ENCODE measurements around the gene CYP2S1.
A peak's percentile ranks its signal among the peaks of the same experiment; 100 is the strongest.
"Not testable (repeated sequence)": the region's sequence is repeated elsewhere in the genome, so short reads cannot be mapped to it uniquely, and the experiment has no call there.

The CYP2S1 gene

DNA sequence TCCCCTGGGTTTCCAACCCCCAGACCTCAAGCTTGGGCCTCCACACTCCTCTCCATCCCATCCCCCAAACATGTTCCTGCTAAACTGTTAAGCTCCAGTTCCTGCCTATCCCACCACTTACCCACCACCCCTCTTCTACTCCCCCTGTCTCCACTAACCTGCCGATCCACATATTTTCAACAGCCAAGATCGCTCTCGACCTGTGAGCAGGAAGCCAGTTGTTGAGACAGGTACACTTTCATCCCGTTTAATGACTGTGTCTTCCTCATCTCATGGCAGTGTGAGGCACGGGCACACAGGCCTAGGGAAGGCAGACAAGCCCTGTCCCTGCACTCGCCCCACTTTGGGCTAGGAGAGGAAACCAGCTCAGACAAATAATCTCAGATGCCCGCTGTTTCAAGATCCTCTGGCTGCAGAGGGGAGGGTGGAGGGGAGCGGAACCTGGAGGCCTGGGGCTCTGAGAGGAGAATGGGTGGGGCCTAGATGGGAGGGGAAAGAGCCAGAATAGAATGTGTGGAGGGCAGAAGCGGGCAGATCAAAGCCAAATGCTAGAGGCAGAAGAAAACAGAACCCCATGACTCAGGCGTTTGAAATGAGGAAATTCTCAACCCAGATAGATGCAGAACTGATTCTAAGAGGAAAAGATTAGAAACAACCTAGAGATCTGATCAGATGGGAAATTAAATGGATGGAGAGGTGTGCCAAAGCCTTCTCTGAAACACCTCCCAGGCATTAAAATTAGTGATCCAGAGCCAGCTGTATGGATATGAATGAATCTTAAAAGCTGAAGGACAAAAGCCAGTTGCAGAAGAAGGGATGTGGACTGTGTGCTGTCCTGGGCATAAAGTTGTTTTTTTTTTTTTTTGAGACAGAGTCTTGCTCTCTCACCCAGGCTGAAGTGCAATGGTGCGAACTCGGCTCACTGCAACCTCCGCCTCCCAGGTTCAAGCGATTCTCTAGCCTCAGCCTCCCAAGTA lies 16.9 kb upstream of the CYP2S1 start:
- no peaks in the 10 kb centered on the region for H3K27me3 Mint-ChIP-seq (ENCODE audit: low read depth, poor library complexity)
- peak overlapping the region; percentile 20 for H3K4me3 Mint-ChIP-seq
- peaks cover 10% of the 10 kb centered on the region for H3K4me1 Mint-ChIP-seq
- no peak for TF ChIP-seq CTCF (IDR thresholded peaks at IDR 0.05)
- H3K9me3 Mint-ChIP-seq, result peaks cover 5% of the 10 kb centered on the region
- peak overlapping the region; percentile 14 for H3K27ac Mint-ChIP-seq
- peak; percentile 37 for DNase-seq
- H3K36me3 Mint-ChIP-seq (ENCODE audit: low read depth), result no peaks in the 10 kb centered on the region

DNA sequence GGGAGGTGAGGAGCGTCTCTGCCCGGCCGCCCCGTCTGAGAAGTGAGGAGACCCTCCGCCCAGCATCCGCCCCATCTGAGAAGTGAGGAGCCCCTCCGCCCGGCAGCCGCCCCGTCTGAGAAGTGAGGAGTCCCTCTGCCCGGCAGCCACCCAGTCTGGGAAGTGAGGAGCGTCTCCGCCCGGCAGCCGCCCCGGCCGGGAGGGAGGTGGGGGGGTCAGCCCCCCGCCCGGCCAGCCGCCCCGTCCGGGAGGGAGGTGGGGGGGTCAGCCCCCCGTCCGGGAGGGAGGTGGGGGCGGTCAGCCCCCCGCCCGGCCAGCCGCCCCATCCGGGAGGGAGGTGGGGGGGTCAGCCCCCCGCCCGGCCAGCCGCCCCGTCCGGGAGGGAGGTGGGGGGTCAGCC lies 12.8 kb upstream of the CYP2S1 start:
- DNase-seq; H3K4me3 Mint-ChIP-seq; H3K4me1 Mint-ChIP-seq; H3K27me3 Mint-ChIP-seq (ENCODE audit: low read depth, poor library complexity); H3K27ac Mint-ChIP-seq; H3K36me3 Mint-ChIP-seq (ENCODE audit: low read depth); H3K9me3 Mint-ChIP-seq: not testable (repeated sequence)

GRCh38 chr19:41186971-41187883 lies 5.8 kb upstream of the CYP2S1 start:
- Mint-ChIP-seq H3K36me3 (ENCODE audit: low read depth) (no peaks in the 10 kb centered on the region), H3K4me3 (no peak overlapping the region), H3K9me3 (no peaks in the 10 kb centered on the region), H3K4me1 (peaks cover 25% of the 10 kb centered on the region), H3K27me3 (ENCODE audit: low read depth, poor library complexity) (peaks cover 46% of the 10 kb centered on the region), H3K27ac (no peak overlapping the region)
- DNase-seq, result no peak
- TF ChIP-seq CTCF (IDR thresholded peaks at IDR 0.05), result no peak

- no peak for TF ChIP-seq CTCF (IDR thresholded peaks at IDR 0.05)
- H3K27me3 Mint-ChIP-seq (ENCODE audit: low read depth, poor library complexity), result peaks cover 53% of the 10 kb centered on the region
- H3K36me3 Mint-ChIP-seq (ENCODE audit: low read depth), result no peaks in the 10 kb centered on the region
- no peak overlapping the region for H3K4me3 Mint-ChIP-seq
- no peaks in the 10 kb centered on the region for H3K9me3 Mint-ChIP-seq
- H3K4me1 Mint-ChIP-seq, result peaks cover 31% of the 10 kb centered on the region
- DNase-seq, result no peak
- H3K27ac Mint-ChIP-seq, result no peak overlapping the region
Observed at GRCh38 chr19:41187884-41188279, 5.1 kb upstream of the CYP2S1 start.

- H3K27me3 Mint-ChIP-seq (ENCODE audit: low read depth, poor library complexity), result peaks cover 68% of the 10 kb centered on the region
- H3K4me1 Mint-ChIP-seq, result peaks cover 40% of the 10 kb centered on the region
- H3K27ac Mint-ChIP-seq, result no peak overlapping the region
- peak overlapping the region; percentile 41 for H3K4me3 Mint-ChIP-seq
- no peaks in the 10 kb centered on the region for H3K9me3 Mint-ChIP-seq
- no peaks in the 10 kb centered on the region for H3K36me3 Mint-ChIP-seq (ENCODE audit: low read depth)
- TF ChIP-seq CTCF (IDR thresholded peaks at IDR 0.05), result no peak
- DNase-seq, result no peak
Observed at GRCh38 chr19:41189425-41190065, 3.5 kb upstream of the CYP2S1 start.

Data from nephron progenitor cell (in vitro differentiated cells).